H1 (cell line): Measurements from ENCODE around the gene APBB1.

ENCODE experiments used
- GABPA ChIP-seq: IDR thresholded peaks from 2 replicates; pipeline ENCODE4 v1.6.1; 2011; ENCODE audit warnings: mild to moderate bottlenecking, low read length, moderate library complexity, borderline replicate concordance; ENCODE audit not compliant: insufficient read depth
- POLR2A ChIP-seq, 2 experiments: IDR thresholded peaks; 1 replicate in 1 of 2; 2 replicates in 1 of 2; pipeline ENCODE4 v1.6.1; 2011; ENCODE audit warnings: low read depth in 2 of 2, low read length in 2 of 2, mild to moderate bottlenecking in 2 of 2; ENCODE audit errors: control extremely low read depth in 1 of 2
- RXRA ChIP-seq: IDR thresholded peaks from 2 replicates; pipeline ENCODE4 v1.6.1; 2011; ENCODE audit warnings: low read depth, mild to moderate bottlenecking, low read length, moderate library complexity; ENCODE audit not compliant: insufficient read depth
- SIX5 ChIP-seq: IDR thresholded peaks from 2 replicates; pipeline ENCODE4 v1.6.1; 2011; ENCODE audit warnings: mild to moderate bottlenecking, low read depth, low read length
- TEAD4 ChIP-seq: IDR thresholded peaks from 2 replicates; pipeline ENCODE4 v1.6.1; 2012; ENCODE audit warnings: low read depth, low read length, inconsistent platforms, mixed read lengths
- YY1 ChIP-seq: IDR thresholded peaks from 2 replicates; pipeline ENCODE4 v1.6.1; 2011; ENCODE audit warnings: low read depth, mild to moderate bottlenecking, low read length
- ZNF274 ChIP-seq: IDR thresholded peaks from 2 replicates; pipeline ENCODE4 v1.7.0; 2012; ENCODE audit warnings: low read length, borderline replicate concordance; ENCODE audit errors: extremely low read depth
- TF ChIP-seq, protein P1 (sequence below), 3 experiments: IDR thresholded peaks; 1 replicate in 2 of 3; 2 replicates in 1 of 3; pipeline versions ENCODE4 v1.5.1 to v1.6.1; 2011; ENCODE audit warnings: low read length in 3 of 3, mild to moderate bottlenecking in 3 of 3, inconsistent platforms in 2 of 3, low read depth in 1 of 3, moderate library complexity in 1 of 3; ENCODE audit not compliant: insufficient read depth in 1 of 3; ENCODE audit errors: control extremely low read depth in 1 of 3

DNA sequence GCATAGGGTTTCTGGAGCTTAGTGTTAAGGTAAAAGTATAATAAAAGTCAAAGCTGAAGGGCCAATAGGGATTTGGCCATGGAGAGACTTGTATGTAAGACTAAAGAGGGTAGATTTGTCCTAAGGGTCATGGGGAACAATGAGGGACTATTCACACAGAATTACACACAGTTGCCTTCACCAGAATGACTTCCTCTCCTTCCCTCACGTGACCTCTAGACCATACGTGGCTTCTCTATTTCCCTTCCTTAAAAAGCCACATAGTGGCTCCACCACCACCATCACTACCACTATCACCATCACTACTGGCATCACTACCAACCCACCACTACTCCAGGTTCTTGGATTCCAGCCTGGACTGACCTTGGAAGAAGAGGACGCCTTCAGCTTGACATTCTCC is 19.1 kb upstream of the APBB1 start:
- no peak for TF ChIP-seq TEAD4
- TF ChIP-seq YY1 = no peak
- no peak for TF ChIP-seq POLR2A (IDR thresholded peaks at IDR 0.05; ENCODE audit: control extremely low read depth in 1 of 2, low read depth in 2 of 2, low read length in 2 of 2)
- no peak for TF ChIP-seq GABPA
- TF ChIP-seq, protein P1, sequence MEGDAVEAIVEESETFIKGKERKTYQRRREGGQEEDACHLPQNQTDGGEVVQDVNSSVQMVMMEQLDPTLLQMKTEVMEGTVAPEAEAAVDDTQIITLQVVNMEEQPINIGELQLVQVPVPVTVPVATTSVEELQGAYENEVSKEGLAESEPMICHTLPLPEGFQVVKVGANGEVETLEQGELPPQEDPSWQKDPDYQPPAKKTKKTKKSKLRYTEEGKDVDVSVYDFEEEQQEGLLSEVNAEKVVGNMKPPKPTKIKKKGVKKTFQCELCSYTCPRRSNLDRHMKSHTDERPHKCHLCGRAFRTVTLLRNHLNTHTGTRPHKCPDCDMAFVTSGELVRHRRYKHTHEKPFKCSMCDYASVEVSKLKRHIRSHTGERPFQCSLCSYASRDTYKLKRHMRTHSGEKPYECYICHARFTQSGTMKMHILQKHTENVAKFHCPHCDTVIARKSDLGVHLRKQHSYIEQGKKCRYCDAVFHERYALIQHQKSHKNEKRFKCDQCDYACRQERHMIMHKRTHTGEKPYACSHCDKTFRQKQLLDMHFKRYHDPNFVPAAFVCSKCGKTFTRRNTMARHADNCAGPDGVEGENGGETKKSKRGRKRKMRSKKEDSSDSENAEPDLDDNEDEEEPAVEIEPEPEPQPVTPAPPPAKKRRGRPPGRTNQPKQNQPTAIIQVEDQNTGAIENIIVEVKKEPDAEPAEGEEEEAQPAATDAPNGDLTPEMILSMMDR (IDR thresholded peaks at IDR 0.05; ENCODE audit: control extremely low read depth in 1 of 3, insufficient read depth in 1 of 3, low read depth in 1 of 3, low read length in 3 of 3) = no peak
- TF ChIP-seq ZNF274 = no peak
- no peak for TF ChIP-seq SIX5
- no peak for TF ChIP-seq RXRA
